ENCODE results near the gene ATP8A2.
"Not testable (repeated sequence)": the region's sequence is repeated elsewhere in the genome, so short reads cannot be mapped to it uniquely, and the experiment has no call there.

ATP8A2 gene

DNA sequence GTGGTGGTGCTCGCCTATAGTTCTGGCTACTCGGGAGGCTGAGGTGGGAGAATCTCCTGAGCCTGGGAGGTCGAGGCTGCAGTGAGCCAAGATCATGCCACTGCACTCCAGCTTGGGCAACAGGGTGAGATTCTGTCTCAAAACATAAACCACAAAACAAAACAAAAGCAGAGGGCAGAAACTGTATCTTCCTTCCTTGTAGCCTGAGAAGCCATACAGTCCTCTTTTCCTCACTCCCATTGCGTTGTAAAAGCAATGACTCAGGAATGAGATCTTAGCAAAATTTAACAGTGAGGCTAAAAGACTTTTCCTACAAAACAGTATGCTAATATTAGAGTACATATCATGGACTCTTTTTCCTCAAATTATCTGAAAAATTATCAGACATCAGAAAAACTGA is 549.2 kb downstream of the ATP8A2 start:
- no peak for DNase-seq (ENCODE audit: low read depth in 2 of 2)

DNA sequence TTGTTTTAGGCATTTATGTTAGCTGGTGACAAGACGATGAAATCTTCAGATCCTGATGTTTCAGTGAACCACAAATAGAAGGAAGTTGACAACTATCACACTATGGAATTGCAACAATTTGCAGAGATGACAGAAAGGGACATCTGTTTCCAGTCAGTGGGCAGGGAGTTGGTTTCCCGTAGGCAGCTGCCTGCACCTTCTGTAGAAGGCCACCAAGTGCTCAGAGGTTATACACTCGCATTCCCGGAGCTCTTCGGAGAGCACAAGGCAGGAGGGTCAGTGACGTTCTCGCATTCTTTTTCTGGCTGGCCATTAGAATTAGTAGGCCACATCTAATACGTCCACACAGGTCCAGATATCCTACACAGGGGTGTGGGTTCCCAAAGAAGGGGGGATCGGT is 550.6 kb downstream of the ATP8A2 start:
- DNase-seq (ENCODE audit: low read depth in 2 of 2) = no peak

DNA sequence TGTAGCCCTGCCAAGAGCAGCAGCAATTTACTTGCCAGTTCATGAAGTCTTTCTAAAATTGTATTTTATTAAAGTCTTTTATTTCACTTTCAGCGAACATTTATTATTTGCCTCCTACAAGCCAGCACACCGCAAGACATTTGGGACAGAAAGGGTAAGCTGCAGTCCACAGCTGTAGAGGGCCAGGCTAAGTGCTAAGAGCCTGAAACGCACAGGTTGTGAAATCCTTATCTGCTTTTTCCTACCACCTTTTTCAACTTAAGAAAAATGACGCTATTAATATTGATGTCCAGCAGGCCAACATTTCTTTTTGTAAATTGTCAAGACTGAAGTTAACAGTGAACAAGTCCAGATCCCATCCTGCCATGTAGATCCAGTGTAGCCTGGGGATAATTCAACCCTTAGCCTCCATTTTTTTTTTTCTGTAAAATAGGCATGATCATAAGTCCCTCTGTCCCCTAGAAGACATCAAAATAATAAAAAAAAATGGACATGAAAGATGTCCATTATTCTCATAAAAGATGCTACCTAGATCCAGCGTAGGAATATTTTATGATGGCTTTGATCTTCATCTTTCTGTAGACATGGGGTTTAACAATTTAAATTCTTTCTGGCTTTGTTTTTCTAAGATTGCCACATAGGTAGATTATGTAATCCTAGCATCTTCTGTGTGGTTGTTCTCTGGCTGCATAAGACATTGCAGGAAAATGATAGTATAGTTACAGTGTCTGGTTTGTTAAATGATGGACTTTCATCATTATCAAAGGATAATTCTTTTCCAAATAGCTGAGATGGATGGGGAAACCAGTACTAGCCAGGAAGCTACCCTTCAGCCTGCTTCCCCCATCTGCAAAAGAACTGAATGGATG is 551.7 kb downstream of the ATP8A2 start:
- DNase-seq (ENCODE audit: low read depth in 2 of 2) = no peak

DNA sequence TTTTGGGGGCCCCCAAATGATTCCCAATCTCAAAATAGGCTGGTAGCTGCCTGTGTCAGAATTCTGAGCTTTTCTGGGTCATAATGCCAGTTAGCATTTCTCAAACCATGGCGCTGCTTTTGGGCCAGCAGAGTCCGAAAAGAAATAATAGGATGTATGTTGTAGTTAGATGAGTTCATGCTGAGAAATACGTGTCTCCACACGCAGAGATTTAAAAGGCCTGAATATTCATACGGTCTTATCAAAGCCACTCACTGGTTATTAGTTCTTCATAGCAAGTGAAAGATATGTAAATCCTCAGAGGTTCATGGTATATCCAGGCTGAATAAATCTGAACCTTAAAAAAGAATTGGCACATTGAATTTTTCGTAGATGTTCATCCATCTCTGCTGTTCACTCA is 555.6 kb downstream of the ATP8A2 start:
- no peak for DNase-seq (ENCODE audit: low read depth in 2 of 2)

DNA sequence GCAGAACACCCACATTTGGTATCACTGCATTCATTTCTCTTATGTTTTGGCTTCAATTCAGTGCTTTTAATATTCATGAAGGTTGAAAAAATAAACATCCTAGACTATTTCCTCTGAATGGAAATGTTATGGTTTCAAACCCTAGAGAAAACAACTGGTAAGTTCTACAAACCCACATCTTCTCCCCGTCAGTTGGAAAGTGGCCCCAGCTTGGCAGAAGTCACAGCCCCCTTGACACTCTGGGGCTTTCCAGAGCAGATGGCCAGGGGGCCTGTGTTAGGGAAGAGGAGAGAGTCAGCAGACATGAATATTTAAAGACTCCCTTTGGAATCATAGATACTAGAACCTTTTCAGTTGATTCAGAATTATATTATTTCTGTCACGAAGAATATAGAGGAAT is 556.2 kb downstream of the ATP8A2 start:
- no peak for DNase-seq (ENCODE audit: low read depth in 2 of 2)

DNA sequence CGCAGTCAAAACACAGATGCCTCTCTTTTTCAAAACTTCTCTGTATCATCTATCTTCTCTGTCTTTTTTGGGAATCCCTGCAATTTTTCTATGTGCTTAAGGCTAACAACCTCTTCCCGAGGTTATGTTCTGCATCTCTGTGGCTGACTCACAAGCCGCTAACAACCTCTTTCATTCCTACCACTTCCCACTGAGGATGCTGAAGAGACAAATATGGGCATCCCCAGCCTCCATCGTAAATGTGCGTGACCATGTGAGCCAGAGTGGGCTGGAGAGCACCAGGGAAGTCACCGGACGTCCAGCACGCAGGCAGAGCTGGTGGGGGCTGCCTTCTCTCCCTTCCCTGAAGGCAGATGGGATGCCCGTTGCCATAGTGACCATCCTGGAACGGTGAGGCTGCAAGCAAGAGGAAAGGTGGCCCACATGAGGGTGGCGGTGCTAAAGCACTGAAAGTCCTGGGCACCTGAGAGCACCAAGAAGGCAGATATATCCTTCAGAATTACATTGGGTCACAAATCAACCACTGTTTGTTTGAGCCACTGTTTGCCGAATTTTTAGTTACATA is 557.2 kb downstream of the ATP8A2 start:
- DNase-seq (ENCODE audit: low read depth in 2 of 2) = no peak

DNA sequence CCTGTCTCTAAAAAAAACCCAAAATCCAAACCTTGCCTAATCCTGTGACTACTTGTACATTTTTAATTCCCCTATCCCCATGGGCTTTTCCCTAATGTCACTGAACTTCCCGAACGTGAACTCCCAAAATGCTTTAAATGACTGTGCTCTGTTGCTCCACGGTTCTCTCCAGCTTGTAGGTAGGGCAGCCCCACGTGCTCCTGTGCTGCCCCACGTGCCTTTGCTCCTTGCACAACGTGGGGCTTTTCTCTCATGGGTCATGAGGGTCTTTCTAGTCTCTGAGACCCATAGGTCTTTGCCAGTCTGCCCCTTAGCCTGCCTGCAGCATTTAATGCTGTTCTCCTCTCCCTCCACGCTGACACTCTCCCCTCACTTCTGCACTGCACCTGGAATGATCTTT is 558.0 kb downstream of the ATP8A2 start:
- no peak for DNase-seq (ENCODE audit: low read depth in 2 of 2)

DNA sequence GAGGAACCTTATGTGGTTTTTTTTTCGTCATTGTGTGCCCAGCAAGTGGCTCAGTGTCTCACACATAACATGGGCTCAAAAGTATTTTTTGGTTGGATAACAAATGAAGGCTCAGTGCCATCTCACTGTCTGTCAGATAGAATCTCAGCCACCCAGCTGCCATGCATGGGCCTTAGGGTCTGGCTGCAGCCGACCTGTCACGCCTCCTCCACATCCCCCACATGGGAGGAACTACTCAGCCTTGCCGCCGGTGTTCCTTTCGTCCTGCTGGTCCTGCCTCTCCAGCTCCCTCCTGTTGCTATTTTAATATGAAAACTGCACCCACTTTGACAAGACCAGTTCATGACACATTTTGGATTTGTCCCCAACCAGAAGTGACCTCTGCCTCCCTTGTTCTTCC is 558.9 kb downstream of the ATP8A2 start:
- no peak for DNase-seq (ENCODE audit: low read depth in 2 of 2)

DNA sequence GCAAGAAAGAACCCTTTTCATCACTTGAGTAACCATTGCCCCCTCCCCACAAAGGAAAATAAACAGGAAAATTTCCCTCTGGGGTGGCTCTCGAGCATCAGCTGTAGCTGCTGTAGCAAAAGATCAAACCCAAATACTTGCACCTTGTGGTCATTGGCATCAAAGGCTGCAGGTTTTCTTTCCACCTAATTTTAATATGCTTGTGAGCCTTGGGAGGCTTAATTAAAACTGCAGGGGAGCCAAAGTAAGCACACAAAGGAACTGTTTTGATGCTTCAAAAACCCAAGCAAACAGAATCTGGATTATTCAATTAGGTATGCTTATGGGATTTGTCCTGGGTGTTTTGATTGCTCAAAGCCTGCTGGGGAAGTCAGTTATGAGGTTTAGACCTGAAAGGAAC is 560.6 kb downstream of the ATP8A2 start:
- no peak for DNase-seq (ENCODE audit: low read depth in 2 of 2)

DNA sequence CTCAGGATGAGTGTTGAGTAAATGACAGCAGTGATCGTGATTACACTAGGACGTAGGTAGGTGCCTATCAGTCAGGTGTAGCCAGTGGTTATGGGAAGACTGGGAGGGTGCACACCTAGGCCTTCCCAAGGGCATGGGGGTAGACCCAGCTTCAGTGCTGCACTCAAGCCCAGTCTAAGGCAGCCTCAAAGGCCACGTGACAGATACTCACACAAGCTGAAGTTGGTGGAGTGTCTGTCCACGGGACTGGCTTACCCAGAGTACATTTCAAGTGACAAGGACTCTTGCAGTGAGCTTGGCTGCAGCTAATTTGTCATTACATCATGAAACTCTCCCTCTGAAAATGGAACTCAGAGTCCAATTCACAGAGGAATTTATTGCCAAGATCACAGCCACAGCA is 561.7 kb downstream of the ATP8A2 start:
- DNase-seq (ENCODE audit: low read depth in 2 of 2) = no peak

DNA sequence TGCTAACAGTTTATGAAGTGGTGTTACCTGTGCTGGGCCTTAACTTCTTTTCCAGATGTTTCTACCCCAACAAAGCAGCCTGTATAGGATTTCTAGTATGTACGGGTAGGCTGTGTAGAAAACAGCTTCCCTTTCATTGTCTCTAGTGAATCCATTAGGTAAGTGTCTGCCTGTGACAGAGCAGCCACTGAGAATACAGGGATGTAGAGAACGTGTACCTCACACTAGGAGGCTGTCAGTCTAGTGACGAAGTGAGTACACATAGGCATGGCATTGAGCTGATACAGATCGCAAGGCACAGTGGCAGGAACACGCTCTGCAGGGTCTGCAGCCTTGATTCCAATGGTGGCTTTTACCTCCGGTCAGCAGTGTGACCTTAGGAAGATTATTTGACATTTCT is 562.4 kb downstream of the ATP8A2 start:
- DNase-seq (ENCODE audit: low read depth in 2 of 2) = no peak

DNA sequence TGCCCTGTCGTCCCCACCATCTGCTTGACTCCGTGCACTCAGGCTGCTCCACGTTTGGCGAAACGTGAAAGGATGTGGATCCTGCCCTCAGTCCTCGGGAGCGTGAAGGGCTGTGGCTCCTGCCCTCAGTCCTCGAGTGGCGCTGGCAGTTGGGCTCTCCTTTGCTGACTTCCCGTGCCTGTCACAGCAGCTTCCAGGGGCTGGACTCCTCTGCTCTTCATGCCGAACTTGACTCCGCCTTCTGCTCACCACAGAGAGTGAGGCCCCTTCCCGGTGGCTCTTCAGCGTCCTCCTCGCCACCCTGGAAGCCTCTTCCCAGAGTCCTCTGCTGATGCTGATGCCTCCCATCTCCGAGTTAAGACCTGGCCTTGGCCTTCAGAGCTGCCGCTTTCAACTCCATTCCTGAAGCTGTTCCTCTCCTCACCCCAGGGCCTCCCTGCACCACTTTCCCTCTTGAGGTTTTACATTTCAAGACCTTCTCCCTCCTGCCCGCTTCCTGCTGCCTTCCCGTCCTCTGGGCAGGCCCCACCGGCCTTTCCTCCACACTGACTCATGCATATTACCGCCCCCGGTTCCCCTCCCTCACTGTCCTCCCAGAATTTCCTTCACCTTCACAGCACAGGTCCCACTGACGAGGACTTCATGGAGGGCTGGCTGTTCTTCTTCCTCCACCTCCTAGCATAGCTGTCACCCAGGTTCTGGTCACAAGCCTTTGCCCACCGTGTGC is 568.4 kb downstream of the ATP8A2 start:
- no peak for DNase-seq (ENCODE audit: low read depth in 2 of 2)

DNA sequence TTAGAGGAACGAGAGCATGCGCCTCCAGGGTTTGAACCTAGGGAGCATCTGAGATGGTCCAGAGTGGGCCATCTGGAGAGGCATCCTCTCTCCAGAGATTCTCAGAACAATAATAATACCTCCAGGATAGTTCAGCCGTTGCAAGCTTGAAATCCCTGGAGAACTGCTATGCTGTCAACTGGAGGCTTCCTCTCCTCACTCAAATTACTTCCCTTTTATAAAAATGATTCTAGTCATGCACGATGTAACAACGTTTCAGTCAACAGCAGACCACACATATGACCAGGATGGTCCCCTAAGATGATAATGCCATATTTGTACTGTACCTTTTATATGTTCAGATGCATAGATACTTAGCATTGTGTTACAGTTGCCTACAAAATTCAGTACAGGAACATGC is 571.3 kb downstream of the ATP8A2 start:
- no peak for DNase-seq (ENCODE audit: low read depth in 2 of 2)

DNA sequence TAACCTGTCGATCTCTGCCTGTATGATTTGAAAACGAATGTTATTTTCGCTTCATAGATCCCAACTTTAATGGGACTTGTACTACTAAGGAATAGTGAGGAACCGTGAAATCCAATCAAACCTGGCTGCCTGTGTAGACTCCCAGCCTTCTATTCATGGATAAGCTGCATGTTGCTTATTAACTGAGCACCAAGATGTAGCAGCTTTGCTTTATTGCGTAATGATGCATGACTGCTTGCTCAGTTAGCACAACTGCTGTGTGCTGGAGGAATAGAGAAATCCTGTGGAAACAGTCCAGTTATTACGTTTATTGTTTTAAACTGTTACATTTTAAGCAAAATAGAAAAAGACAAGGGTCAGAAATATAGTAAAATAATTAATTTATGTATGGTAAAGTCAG is 571.9 kb downstream of the ATP8A2 start:
- DNase-seq (ENCODE audit: low read depth in 2 of 2) = no peak

DNA sequence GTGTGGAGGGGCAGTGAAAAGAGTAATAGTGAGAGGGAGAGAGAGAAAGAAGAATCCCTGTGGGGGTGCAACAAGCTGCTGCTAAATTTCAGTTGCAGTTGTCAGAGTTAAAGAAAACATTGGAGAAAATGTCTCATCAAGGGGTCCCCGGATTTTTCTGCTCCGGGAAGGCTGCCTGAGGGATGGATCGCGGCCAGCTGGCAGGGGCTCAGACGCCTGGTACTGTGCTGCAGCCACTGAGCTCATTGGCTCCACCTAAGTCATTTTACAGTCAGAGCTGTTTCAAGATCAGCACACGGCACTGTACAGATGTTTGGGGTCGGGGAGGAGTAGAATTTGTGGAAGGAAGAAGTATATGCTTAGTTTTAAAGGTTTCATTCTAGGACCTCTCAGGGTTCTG is 573.8 kb downstream of the ATP8A2 start:
- DNase-seq (ENCODE audit: low read depth in 2 of 2) = no peak

DNA sequence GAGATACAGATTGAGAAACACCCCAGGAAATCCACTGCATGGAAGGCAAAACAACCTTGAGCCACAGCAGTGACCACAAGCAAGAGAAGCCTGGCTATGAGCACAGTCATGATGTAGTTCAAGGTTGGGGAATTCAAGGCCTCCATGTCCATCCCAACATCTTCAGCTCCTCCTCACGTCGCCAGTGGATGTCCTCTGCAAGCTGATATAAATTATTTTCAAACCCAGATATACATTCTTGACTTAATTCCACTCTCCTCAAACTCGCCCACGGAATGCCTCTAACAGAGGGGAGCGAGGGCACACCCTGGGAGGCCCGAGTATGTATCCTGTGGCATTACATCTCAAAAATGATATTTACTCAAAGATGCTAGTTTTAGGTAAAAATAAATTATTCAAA is 574.5 kb downstream of the ATP8A2 start:
- no peak for DNase-seq (ENCODE audit: low read depth in 2 of 2)

DNA sequence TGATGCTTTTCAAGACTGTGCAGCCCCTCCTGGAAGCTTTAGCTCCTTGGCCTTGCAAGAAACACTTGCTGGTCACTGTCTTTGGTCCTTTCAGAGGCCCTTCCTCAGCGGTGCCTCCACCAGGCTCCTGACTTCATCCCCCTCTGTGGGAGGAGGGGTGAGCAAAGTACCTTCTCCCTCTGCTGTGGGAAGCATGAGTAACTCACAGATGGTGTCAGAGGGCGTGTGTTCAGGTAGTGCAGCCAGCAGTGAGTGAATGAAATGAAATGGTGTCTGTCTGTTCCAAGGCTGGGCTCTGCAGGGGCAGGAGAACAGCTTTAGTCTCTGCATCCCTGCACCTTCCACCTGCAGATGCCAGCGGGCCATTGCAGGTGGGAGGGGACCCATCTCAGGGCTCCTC is 577.1 kb downstream of the ATP8A2 start:
- DNase-seq (ENCODE audit: low read depth in 2 of 2) = no peak

DNA sequence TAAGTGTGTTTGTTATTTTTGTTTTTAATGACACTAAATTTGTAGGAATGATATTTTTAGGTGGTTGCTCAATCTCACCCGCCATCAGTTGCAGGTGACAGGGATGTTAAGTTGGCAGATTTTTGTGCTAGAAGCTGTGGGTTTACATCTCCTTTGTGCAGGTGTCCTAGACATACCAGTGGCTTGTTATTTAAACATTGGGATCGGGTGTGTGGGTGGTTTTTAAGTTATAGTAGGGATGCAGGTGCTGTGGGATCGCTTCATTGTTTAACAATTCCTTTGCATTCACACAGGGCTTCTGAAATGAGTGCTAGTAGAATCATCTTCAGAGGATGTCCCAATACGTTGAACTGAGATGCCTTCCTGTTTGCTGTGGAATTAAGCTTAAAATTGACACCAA is 580.1 kb downstream of the ATP8A2 start:
- DNase-seq (ENCODE audit: low read depth in 2 of 2) = no peak

DNA sequence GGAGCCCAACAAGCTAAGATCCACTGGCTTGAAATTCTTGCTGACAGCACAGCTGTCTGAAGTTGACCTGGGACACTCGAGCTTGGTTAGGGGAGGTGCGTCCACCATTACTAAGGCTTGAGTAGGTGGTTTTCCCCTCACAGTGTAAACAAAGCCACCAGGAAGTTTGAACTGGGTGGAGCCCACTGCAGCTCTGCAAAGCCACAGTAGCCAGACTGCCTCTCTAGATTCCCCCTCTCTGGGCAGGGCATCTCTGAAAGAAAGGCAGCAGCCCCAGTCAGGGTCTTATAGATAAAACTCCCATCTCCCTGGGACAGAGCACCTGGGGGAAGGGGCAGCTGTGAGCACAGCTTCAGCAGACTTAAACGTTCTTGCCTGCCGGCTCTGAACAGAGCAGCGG is 582.3 kb downstream of the ATP8A2 start:
- not testable (repeated sequence) for DNase-seq (ENCODE audit: low read depth in 2 of 2)

DNA sequence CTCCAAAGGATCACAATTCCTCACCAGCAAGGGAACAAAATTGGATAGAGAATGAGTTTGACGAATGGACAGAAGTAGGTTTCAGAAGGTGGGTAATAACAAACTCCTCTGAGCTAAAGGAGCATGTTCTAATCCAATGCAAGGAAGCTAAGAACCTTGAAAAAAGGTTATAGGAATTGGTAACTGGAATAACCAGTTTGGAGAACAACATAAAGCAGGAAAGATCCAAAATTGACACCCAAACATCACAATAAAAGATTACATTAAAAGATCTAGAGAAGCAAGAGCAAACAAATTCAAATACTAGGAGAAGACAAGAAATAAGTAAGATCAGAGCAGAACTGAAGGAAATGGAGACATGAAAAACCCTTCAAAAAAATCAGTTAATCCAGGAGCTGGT is 583.2 kb downstream of the ATP8A2 start:
- not testable (repeated sequence) for DNase-seq (ENCODE audit: low read depth in 2 of 2)

DNA sequence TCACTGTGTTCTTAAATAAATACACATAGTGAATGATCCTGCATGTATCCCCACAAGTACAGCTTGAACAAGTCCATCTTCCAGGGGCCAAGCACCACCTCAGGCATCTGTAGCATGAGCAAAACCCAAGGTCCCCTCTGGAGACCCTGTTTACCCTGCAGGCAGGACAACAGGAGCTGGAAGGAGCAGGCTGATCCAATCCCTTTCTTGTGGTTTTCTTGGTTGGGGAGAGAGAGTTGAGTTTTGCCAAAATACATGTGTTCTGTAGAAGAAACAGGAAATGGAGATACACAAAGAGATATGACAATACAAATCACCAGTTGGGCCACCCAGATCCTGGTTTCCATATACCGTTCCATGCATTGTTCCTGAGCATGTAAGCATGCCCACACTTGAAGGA is 587.2 kb downstream of the ATP8A2 start:
- DNase-seq (ENCODE audit: low read depth in 2 of 2) = no peak

DNA sequence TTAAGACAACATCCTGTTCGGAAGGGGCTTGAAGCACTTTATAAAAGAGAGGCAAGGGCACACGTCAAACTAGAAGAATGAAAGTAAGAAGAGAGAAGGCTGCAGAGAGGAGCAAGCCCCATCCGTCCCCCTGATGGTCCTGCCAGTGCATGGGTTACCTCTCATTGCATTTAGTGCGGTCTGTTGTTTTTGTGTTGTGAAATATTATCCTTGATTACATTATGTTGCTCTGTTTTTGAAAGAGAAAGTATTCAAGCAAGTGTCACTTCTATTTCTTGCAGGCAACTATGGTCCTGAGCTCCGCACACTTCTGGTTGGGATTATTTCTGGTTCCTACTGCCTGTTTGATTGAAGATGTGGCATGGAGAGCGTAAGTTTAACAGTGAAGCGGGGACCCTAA is 589.5 kb downstream of the ATP8A2 start:
- no peak for DNase-seq (ENCODE audit: low read depth in 2 of 2)

DNA sequence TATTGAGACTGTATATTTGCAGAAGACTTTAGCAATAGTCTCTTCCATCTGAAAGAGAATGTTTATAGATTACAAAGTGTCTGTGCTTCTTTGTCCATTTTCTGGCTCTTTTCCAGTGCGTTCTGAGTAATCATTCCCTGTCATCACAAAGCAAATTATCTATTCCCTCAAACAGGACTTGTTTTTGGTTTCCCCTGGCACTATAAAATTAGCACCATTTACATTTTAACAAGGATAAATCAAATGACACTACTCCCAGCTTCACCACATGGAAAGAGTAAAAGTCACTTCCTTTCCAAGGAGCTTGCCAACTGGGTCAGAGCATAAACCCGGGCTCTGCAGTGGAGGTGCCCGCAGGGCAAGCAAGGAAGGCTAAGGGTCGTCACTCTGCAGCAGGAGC is 591.9 kb downstream of the ATP8A2 start:
- DNase-seq (ENCODE audit: low read depth in 2 of 2) = no peak

Measured in stimulated activated CD4-positive, alpha-beta T cell treated with anti-CD3 and anti-CD28 coated beads, Interleukin-15, amount 100 ng/mL, for 48 hours (primary cell).